K562 (cell line): ENCODE data around the gene FAAH. TPM values are rescaled to one million over a fixed set of nuclear protein-coding genes. Genes with fewer than 3 reads are reported as not detected.
A peak's percentile ranks its signal among the peaks of the same experiment; 100 is the strongest.

ENCODE experiments used
- CTBP1 ChIP-seq: fragments of 450-650 bp; IDR thresholded peaks from 2 replicates; pipeline ENCODE4 v1.6.1; 2016; ENCODE audit warnings: borderline replicate concordance
- EP300 ChIP-seq: IDR thresholded peaks from 2 replicates; pipeline ENCODE4 v1.6.1; 2012; ENCODE audit warnings: low read length, improper control_type of control experiment
- FOXJ3 ChIP-seq: sonication (generic); formaldehyde crosslinking; IDR thresholded peaks from 2 replicates; pipeline ENCODE4 v1.4.0; 2020; ENCODE audit warnings: mild to moderate bottlenecking, missing genetic modification reagents
- GABPA ChIP-seq: fragments of 200-800 bp; sonication (Bioruptor generic); conservative IDR thresholded peaks from 2 replicates; pipeline ENCODE4 v1.6.1; 2016; ENCODE audit warnings: low read depth, missing genetic modification characterization, missing compliant biosample characterization
- MCM2 ChIP-seq: fragments of 450-650 bp; IDR thresholded peaks from 2 replicates; pipeline ENCODE4 v1.6.1; 2017; ENCODE audit warnings: low read depth, mild to moderate bottlenecking
- MLX ChIP-seq, 2 experiments: fragments of 450-650 bp in 1 of 2; sonication (generic) in 1 of 2; formaldehyde crosslinking; conservative IDR thresholded peaks; 2 replicates each; pipeline versions ENCODE4 v1.4.0 to v1.8.1; 2020 to 2022; ENCODE audit warnings: mild to moderate bottlenecking in 1 of 2, missing genetic modification reagents in 1 of 2
- NFIX ChIP-seq: fragments of 250-450 bp; sonication (Bioruptor Pico); IDR thresholded peaks from 2 replicates; pipeline ENCODE4 v1.4.0; 2020; ENCODE audit warnings: low read depth, mild to moderate bottlenecking, moderate library complexity
- NR2C2 ChIP-seq, 2 experiments: fragments of 200-800 bp in 1 of 2; sonication (Bioruptor generic) in 1 of 2; sonication (generic) in 1 of 2; formaldehyde crosslinking in 1 of 2; IDR thresholded peaks; 2 replicates each; pipeline versions ENCODE4 v1.6.1 to v1.8.0; 2016 to 2022; ENCODE audit warnings: mild to moderate bottlenecking in 1 of 2, missing compliant biosample characterization in 1 of 2, missing genetic modification characterization in 1 of 2, missing genetic modification reagents in 1 of 2
- PURB ChIP-seq: sonication (generic); formaldehyde crosslinking; IDR thresholded peaks from 2 replicates; pipeline ENCODE4 v1.9.0; 2021; ENCODE audit warnings: low read depth, mild to moderate bottlenecking, missing genetic modification reagents
- RBM39 ChIP-seq: fragments of 200-400 bp; formaldehyde crosslinking; optimal IDR thresholded peaks from 2 replicates; pipeline ENCODE3; 2018; ENCODE audit warnings: low read depth, low read length
- RFX1 ChIP-seq: fragments of 450-650 bp; IDR thresholded peaks from 2 replicates; pipeline ENCODE4 v1.6.1; 2016; ENCODE audit warnings: mild to moderate bottlenecking, moderate library complexity
- U2AF2 ChIP-seq: fragments of 200-400 bp; formaldehyde crosslinking; optimal IDR thresholded peaks from 2 replicates; pipeline ENCODE3; 2017; ENCODE audit warnings: low read depth, mild to moderate bottlenecking, low read length
- ZBTB40 ChIP-seq, 2 experiments: fragments of 450-650 bp in 1 of 2; sonication (generic) in 1 of 2; formaldehyde crosslinking in 1 of 2; IDR thresholded peaks; 2 replicates each; pipeline versions ENCODE4 v1.7.1 to v1.9.0; 2016 to 2022; ENCODE audit warnings: inconsistent platforms in 1 of 2, mild to moderate bottlenecking in 1 of 2, missing genetic modification reagents in 1 of 2
- ZNF449 ChIP-seq: fragments of 250-450 bp; sonication (Bioruptor Pico); IDR thresholded peaks from 2 replicates; pipeline ENCODE4 v1.8.0; 2022; ENCODE audit warnings: moderate library complexity, mild to moderate bottlenecking, inconsistent platforms
- ZNF699 ChIP-seq: fragments of 250-450 bp; sonication (Bioruptor Pico); IDR thresholded peaks from 2 replicates; pipeline ENCODE4 v1.8.0; 2021; ENCODE audit warnings: mild to moderate bottlenecking, moderate library complexity; ENCODE audit not compliant: insufficient replicate concordance
- polyA plus RNA-seq, 8 experiments: library from polyadenylated mRNA; depleted of rRNA in 4 of 8; stranded (reverse) in 5 of 8; unstranded in 3 of 8; fragments of >200 nt; fragmentation: Nextera tagmentation in 2 of 8; fragmentation: Illumina TruSeq in 1 of 8; extraction: Ambion mirVana in 2 of 8; extraction: Trizol in 1 of 8; gene quantifications; 2 replicates each; pipeline versions ENCODE4 v1.2.1 to v1.2.3, GENCODE V29; 2011 to 2014; ENCODE audit warnings: inconsistent platforms in 1 of 8, missing spikeins in 1 of 8
- total RNA-seq, 7 experiments: library from RNA; depleted of rRNA in 6 of 7; stranded (reverse); fragments of >200 nt in 6 of 7; fragmentation: Illumina TruSeq in 2 of 7; extraction: Trizol in 2 of 7; gene quantifications; 2 replicates each; pipeline versions ENCODE4 v1.2.1 to v1.2.3, GENCODE V29; 2011 to 2021; ENCODE audit warnings: low replicate concordance in 1 of 7

Gene FAAH
- total and polyA plus RNA-seq, 9 of the 15 experiments (the other 6 are each of a cell fraction or from before 2014, with no cell fraction given) = 0.06 to 1.1 (median 0.32) TPM

DNA sequence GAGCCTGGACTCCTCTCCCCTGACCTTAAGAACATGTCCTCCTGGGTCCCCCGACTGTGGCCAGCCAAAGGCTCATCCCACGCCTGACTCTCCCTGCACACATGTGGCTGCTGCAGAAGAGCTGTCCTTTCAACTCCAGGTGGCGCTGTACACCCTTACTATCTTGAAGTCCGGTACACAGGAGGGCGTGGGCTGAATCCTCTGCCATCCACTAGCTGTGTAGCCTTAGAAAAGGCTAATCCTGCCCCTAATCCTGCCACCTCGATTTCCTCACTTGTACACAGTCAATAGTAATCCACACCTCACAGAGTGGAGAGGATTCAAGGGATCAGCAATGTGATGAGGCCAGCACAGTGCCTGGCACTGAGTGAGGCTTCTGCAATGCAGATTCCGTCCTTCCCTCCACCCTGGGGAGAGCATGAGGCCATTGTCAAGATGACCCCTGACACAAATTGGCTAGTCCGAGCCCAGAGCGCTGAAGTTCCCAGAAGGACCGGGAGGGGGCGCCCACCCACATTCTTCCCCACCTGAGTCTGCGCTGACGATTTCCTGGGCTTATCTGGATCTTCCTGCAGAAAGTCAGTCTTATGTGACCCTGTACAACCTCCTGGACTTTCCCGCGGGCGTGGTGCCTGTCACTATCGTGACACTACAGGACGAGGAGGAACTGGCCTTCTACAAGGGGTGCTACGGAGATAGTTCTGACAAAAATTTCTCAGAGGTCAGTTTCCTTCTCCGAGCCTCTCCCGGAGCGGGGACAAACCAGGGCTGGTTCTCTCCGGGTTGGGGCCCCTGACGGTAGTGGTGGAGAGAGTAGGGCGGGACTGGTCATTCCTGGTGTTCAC, 48.4 kb downstream of the FAAH start (continued):
- TF ChIP-seq ZBTB40 (IDR thresholded peaks at IDR 0.05) (peak; percentile 40; the same call in 1 of the 2 replicates), ZBTB40 (CRISPR knock-in tag; IDR thresholded peaks at IDR 0.05) (no peak), ZNF449 (CRISPR knock-in tag) (no peak), MCM2 (no peak), CTBP1 (peak; percentile 98), RBM39 (peak; percentile 67), NFIX (CRISPR knock-in tag) (no peak), MLX (CRISPR knock-in tag; conservative IDR thresholded peaks at IDR 0.05) (0 out of 4 replicates have a peak, but pooled peaks of 1 of the 2 experiments have one; percentile 74), EP300 (peak; percentile 86), RFX1 (no peak), NR2C2 (CRISPR knock-in tag; IDR thresholded peaks at IDR 0.05) (peak; percentile 92), NR2C2 (tag; IDR thresholded peaks at IDR 0.05) (peak; percentile 97), U2AF2 (no peak), ZNF699 (CRISPR knock-in tag) (no peak), FOXJ3 (no peak), GABPA (peak; percentile 54; the same call in 1 of the 2 replicates), PURB (no peak)
